OCI-LY7 (cell line): ENCODE measurements around the gene MEGF6.

Source experiments
- CTCF ChIP-seq: fragments of 200-600 bp; sonication (generic); conservative IDR thresholded peaks from 2 replicates; pipeline ENCODE4 v1.5.1; 2014; ENCODE audit warnings: mild to moderate bottlenecking, antibody characterized with exemption, low read length, moderate library complexity, mixed read lengths
- EZH2phosphoT487 ChIP-seq: fragments of 200-600 bp; sonication (generic); IDR thresholded peaks from 2 replicates; pipeline ENCODE4 v1.6.1; 2018; ENCODE audit warnings: low read depth, borderline replicate concordance, mild to moderate bottlenecking, mixed run types, antibody characterized with exemption, low read length, moderate library complexity, mixed read lengths

- TF ChIP-seq CTCF = no peak
- no peak for TF ChIP-seq EZH2phosphoT487
These were observed 135.3 kb downstream of the MEGF6 start for GRCh38 chr1:3475839-3476573.
